Thymus (tissue), 11 donors: ENCODE results near the gene SLC4A1. TPM values are rescaled to one million over a fixed set of nuclear protein-coding genes. Genes with fewer than 3 reads are reported as not detected.

ENCODE experiments used
- DNase-seq, 9 donors: peaks; one replicate each; pipeline ENCODE4 v3.0.0-alpha.2; 2013; ENCODE audit warnings: low spot score in 9 of 9, low read depth in 6 of 9, missing footprints in 1 of 9
- H3K27ac ChIP-seq, 2 donors: one replicate each; pipeline ENCODE4 v1.5.1; 2013; ENCODE audit warnings: control low read depth in 1 of 2, low read depth in 1 of 2, low read length in 1 of 2, mild to moderate bottlenecking in 1 of 2, moderate library complexity in 1 of 2
- H3K27me3 ChIP-seq, 2 donors: one replicate each; pipeline ENCODE4 v1.5.1; 2013; ENCODE audit warnings: low read length in 1 of 2; ENCODE audit not compliant: control insufficient read depth in 2 of 2, insufficient read depth in 1 of 2
- H3K36me3 ChIP-seq, 2 donors: one replicate each; pipeline ENCODE4 v1.5.1; 2013; ENCODE audit warnings: low read length in 1 of 2, mild to moderate bottlenecking in 1 of 2, moderate library complexity in 1 of 2; ENCODE audit not compliant: control insufficient read depth in 2 of 2, insufficient read depth in 2 of 2
- H3K4me1 ChIP-seq, 2 donors: one replicate each; pipeline ENCODE4 v1.5.1; 2013; ENCODE audit warnings: low read length in 2 of 2; ENCODE audit not compliant: control insufficient read depth in 2 of 2, insufficient read depth in 2 of 2
- H3K4me3 ChIP-seq, 2 donors: one replicate each; pipeline ENCODE4 v1.5.1; 2013; ENCODE audit warnings: low read length in 2 of 2, control low read depth in 1 of 2, mild to moderate bottlenecking in 1 of 2
- H3K9me3 ChIP-seq, 2 donors: one replicate each; pipeline ENCODE4 v1.5.1; 2013; ENCODE audit warnings: low read length in 1 of 2, mild to moderate bottlenecking in 1 of 2; ENCODE audit not compliant: control insufficient read depth in 2 of 2, insufficient read depth in 1 of 2
- WGBS: extraction: QIAGEN DNeasy Blood & Tissue Kit; methylation state at CpG from one replicate; pipeline ENCODE4 v1.1.7; 2013; 5-methylcytosine and 5-hydroxymethylcytosine counted together
- polyA plus RNA-seq: library from polyadenylated mRNA; stranded (reverse); fragments of 200-250 nt; gene quantifications from one replicate; pipeline ENCODE4 v1.2.3, GENCODE V29; 2013
- total RNA-seq: library from RNA; stranded (reverse); fragments of 120-200 nt; gene quantifications from one replicate; pipeline ENCODE4 v1.2.4, GENCODE V29; 2013
- donor health status: healthy.

Gene SLC4A1
- total and polyA plus RNA-seq, 2 donors, result 0.37 to 6.9 TPM

GRCh38 chr17:44236444-44236991, 31.4 kb downstream of the SLC4A1 start:
- 92% methylated on average over 5 of the region's 5 CpGs for WGBS
- H3K36me3 ChIP-seq, result no peaks in the 10 kb centered on the region
- no peak for DNase-seq

GRCh38 chr17:44235583-44235936, 32.4 kb downstream of the SLC4A1 start:
- Histone ChIP-seq H3K4me3 (no peak overlapping the region), H3K27me3 (peaks cover 0 to 3% of the 10 kb centered on the region in 2 donors), H3K4me1 (no peaks in the 10 kb centered on the region), H3K36me3 (no peaks in the 10 kb centered on the region), H3K27ac (no peak overlapping the region), H3K9me3 (no peaks in the 10 kb centered on the region)
- no peak for DNase-seq
- 96% methylated on average over 5 of the region's 5 CpGs for WGBS

More at GRCh38 chr17:44236444-44236991, 31.4 kb downstream of the SLC4A1 start:
- Histone ChIP-seq H3K9me3 (no peaks in the 10 kb centered on the region), H3K27ac (no peak overlapping the region), H3K27me3 (peaks cover 0 to 3% of the 10 kb centered on the region in 2 donors), H3K4me1 (no peaks in the 10 kb centered on the region), H3K4me3 (no peak overlapping the region)

GRCh38 chr17:44233582-44233981, 34.4 kb downstream of the SLC4A1 start:
- Histone ChIP-seq H3K27me3 (peaks cover 0 to 3% of the 10 kb centered on the region in 2 donors), H3K9me3 (no peaks in the 10 kb centered on the region), H3K36me3 (no peaks in the 10 kb centered on the region), H3K27ac (no peak overlapping the region), H3K4me1 (no peaks in the 10 kb centered on the region), H3K4me3 (no peak overlapping the region)
- DNase-seq, result no peak
- 94% methylated on average over 5 of the region's 5 CpGs for WGBS

GRCh38 chr17:44232061-44232460, 35.9 kb downstream of the SLC4A1 start:
- DNase-seq, result no peak
- H3K36me3 ChIP-seq, result no peaks in the 10 kb centered on the region
- H3K4me1 ChIP-seq, result no peaks in the 10 kb centered on the region
- H3K27ac ChIP-seq, result no peak overlapping the region
- 96% methylated on average over 7 of the region's 7 CpGs for WGBS
- no peaks in the 10 kb centered on the region for H3K9me3 ChIP-seq
- H3K27me3 ChIP-seq, result peaks cover 0 to 3% of the 10 kb centered on the region in 2 donors
- H3K4me3 ChIP-seq, result no peak overlapping the region

- Histone ChIP-seq H3K27ac (no peak overlapping the region), H3K36me3 (no peaks in the 10 kb centered on the region), H3K4me1 (no peaks in the 10 kb centered on the region), H3K9me3 (no peaks in the 10 kb centered on the region), H3K4me3 (no peak overlapping the region), H3K27me3 (no peaks in the 10 kb centered on the region)
- 94% methylated on average over 9 of the region's 9 CpGs for whole genome bisulfite sequencing
- no peak for DNase-seq
Observed at GRCh38 chr17:44230140-44230539, 37.8 kb downstream of the SLC4A1 start.

- WGBS, result 96% methylated on average over 6 of the region's 6 CpGs
- no peak overlapping the region for H3K4me3 ChIP-seq
- DNase-seq, result no peak
- no peaks in the 10 kb centered on the region for H3K36me3 ChIP-seq
- no peaks in the 10 kb centered on the region for H3K4me1 ChIP-seq
- no peak overlapping the region for H3K27ac ChIP-seq
- peaks cover 0 to 6% of the 10 kb centered on the region in 2 donors for H3K27me3 ChIP-seq
- no peaks in the 10 kb centered on the region for H3K9me3 ChIP-seq
Observed at GRCh38 chr17:44229090-44229489, 38.8 kb downstream of the SLC4A1 start.

GRCh38 chr17:44223541-44224071, 44.3 kb downstream of the SLC4A1 start:
- WGBS, result 91% methylated on average over 7 of the region's 7 CpGs

GRCh38 chr17:44222112-44222869, 45.6 kb downstream of the SLC4A1 start:
- H3K9me3 ChIP-seq, result no peaks in the 10 kb centered on the region
- 14% methylated on average over 36 of the region's 36 CpGs for WGBS
- H3K27me3 ChIP-seq, result peaks cover 4 to 37% of the 10 kb centered on the region in 2 donors
- H3K4me1 ChIP-seq, result peaks cover 6 to 29% of the 10 kb centered on the region in 2 donors
- peak overlapping the region; percentile 90 to 91 for H3K4me3 ChIP-seq
- H3K27ac ChIP-seq, result peak overlapping the region; percentile 72 to 99
- DNase-seq, result peak in 1 of 9 donors; percentile 49
- H3K36me3 ChIP-seq, result no peaks in the 10 kb centered on the region

More at GRCh38 chr17:44223541-44224071, 44.3 kb downstream of the SLC4A1 start:
- Histone ChIP-seq H3K36me3 (no peaks in the 10 kb centered on the region), H3K4me1 (peaks cover 5 to 20% of the 10 kb centered on the region in 2 donors), H3K27me3 (peaks cover 4 to 37% of the 10 kb centered on the region in 2 donors), H3K9me3 (no peaks in the 10 kb centered on the region), H3K4me3 (no peak overlapping the region), H3K27ac (no peak overlapping the region)
- DNase-seq, result no peak

- H3K27me3 ChIP-seq, result peaks cover 4 to 37% of the 10 kb centered on the region in 2 donors
- peaks cover 10 to 34% of the 10 kb centered on the region in 2 donors for H3K4me1 ChIP-seq
- peak overlapping the region; percentile 72 to 99 for H3K27ac ChIP-seq
- DNase-seq, result no peak
- WGBS, result 2% methylated on average over 17 of the region's 17 CpGs
- H3K9me3 ChIP-seq, result no peaks in the 10 kb centered on the region
- peaks cover 0 to 2% of the 10 kb centered on the region in 2 donors for H3K36me3 ChIP-seq
- peak overlapping the region; percentile 90 to 91 for H3K4me3 ChIP-seq
Observed at GRCh38 chr17:44221862-44222111, 46.1 kb downstream of the SLC4A1 start.
